HEK293 (cell line): ENCODE measurements around the gene OAF.
A peak's percentile ranks its signal among the peaks of the same experiment; 100 is the strongest.

ENCODE experiments used
- KLF8 ChIP-seq: fragments of 450-650 bp; formaldehyde crosslinking; IDR thresholded peaks from 2 replicates; pipeline ENCODE4 v1.5.1; 2016; ENCODE audit warnings: missing biosample characterization, missing genetic modification characterization
- OVOL3 ChIP-seq: fragments of 450-650 bp; formaldehyde crosslinking; IDR thresholded peaks from 2 replicates; pipeline ENCODE4 v1.5.1; 2016; ENCODE audit warnings: missing biosample characterization, missing genetic modification characterization
- REPIN1 ChIP-seq: fragments of 450-650 bp; formaldehyde crosslinking; IDR thresholded peaks from 2 replicates; pipeline ENCODE4 v1.5.1; 2017; ENCODE audit warnings: missing biosample characterization, missing genetic modification characterization, low read depth
- SCRT2 ChIP-seq: fragments of 450-650 bp; formaldehyde crosslinking; IDR thresholded peaks from 2 replicates; pipeline ENCODE4 v1.5.1; 2016; ENCODE audit warnings: missing biosample characterization, missing genetic modification characterization
- SETDB1 ChIP-seq: IDR thresholded peaks from one replicate; pipeline ENCODE4 v1.6.1; 2017; ENCODE audit warnings: mild to moderate bottlenecking, low read length, moderate library complexity, mixed read lengths; ENCODE audit not compliant: insufficient read length
- ZBTB48 ChIP-seq: fragments of 450-650 bp; formaldehyde crosslinking; IDR thresholded peaks from 2 replicates; pipeline ENCODE4 v1.5.1; 2016; ENCODE audit warnings: missing biosample characterization, missing genetic modification characterization
- ZNF596 ChIP-seq: fragments of 450-650 bp; IDR thresholded peaks from 2 replicates; pipeline ENCODE4 v1.5.0; 2018; ENCODE audit warnings: missing biosample characterization, mild to moderate bottlenecking, missing genetic modification characterization, moderate library complexity
- TF ChIP-seq, protein P1 (sequence below): fragments of 450-650 bp; formaldehyde crosslinking; IDR thresholded peaks from 2 replicates; pipeline ENCODE4 v1.5.1; 2016; ENCODE audit warnings: missing biosample characterization, missing genetic modification characterization
- TF ChIP-seq, protein P2 (sequence below): fragments of 450-650 bp; formaldehyde crosslinking; IDR thresholded peaks from 2 replicates; pipeline ENCODE4 v1.5.1; 2017; ENCODE audit warnings: missing biosample characterization, missing genetic modification characterization
- TF ChIP-seq, protein P3 (sequence below): fragments of 450-650 bp; formaldehyde crosslinking; IDR thresholded peaks from 2 replicates; pipeline ENCODE4 v1.5.1; 2016; ENCODE audit warnings: missing biosample characterization, missing genetic modification characterization
- TF ChIP-seq, protein P4 (sequence below): fragments of 450-650 bp; formaldehyde crosslinking; IDR thresholded peaks from 2 replicates; pipeline ENCODE4 v1.5.1; 2016; ENCODE audit warnings: missing biosample characterization, missing genetic modification characterization, low read depth
- TF ChIP-seq, protein P5 (sequence below): fragments of 450-650 bp; formaldehyde crosslinking; IDR thresholded peaks from 2 replicates; pipeline ENCODE4 v1.5.1; 2017; ENCODE audit warnings: missing biosample characterization, mild to moderate bottlenecking, missing genetic modification characterization, moderate library complexity
- TF ChIP-seq, protein P6 (sequence below): fragments of 450-650 bp; formaldehyde crosslinking; optimal IDR thresholded peaks from 2 replicates; pipeline ENCODE3; 2016; ENCODE audit warnings: missing biosample characterization, mild to moderate bottlenecking, missing genetic modification characterization
- TF ChIP-seq, protein P7 (sequence below): fragments of 450-650 bp; formaldehyde crosslinking; IDR thresholded peaks from 2 replicates; pipeline ENCODE4 v1.5.1; 2016; ENCODE audit warnings: missing biosample characterization, missing genetic modification characterization, borderline replicate concordance
- TF ChIP-seq, protein P8 (sequence below): fragments of 450-650 bp; formaldehyde crosslinking; IDR thresholded peaks from 2 replicates; pipeline ENCODE4 v1.5.1; 2017; ENCODE audit warnings: missing biosample characterization, missing genetic modification characterization
- TF ChIP-seq, protein P9 (sequence below): fragments of 450-650 bp; formaldehyde crosslinking; IDR thresholded peaks from 2 replicates; pipeline ENCODE4 v1.5.1; 2016; ENCODE audit warnings: missing biosample characterization, missing genetic modification characterization
- TF ChIP-seq, protein P10 (sequence below): sonication (generic); formaldehyde crosslinking; IDR thresholded peaks from 2 replicates; pipeline ENCODE4 v1.8.1; 2022; ENCODE audit warnings: mild to moderate bottlenecking, moderate library complexity, missing genetic modification reagents

The OAF gene

DNA sequence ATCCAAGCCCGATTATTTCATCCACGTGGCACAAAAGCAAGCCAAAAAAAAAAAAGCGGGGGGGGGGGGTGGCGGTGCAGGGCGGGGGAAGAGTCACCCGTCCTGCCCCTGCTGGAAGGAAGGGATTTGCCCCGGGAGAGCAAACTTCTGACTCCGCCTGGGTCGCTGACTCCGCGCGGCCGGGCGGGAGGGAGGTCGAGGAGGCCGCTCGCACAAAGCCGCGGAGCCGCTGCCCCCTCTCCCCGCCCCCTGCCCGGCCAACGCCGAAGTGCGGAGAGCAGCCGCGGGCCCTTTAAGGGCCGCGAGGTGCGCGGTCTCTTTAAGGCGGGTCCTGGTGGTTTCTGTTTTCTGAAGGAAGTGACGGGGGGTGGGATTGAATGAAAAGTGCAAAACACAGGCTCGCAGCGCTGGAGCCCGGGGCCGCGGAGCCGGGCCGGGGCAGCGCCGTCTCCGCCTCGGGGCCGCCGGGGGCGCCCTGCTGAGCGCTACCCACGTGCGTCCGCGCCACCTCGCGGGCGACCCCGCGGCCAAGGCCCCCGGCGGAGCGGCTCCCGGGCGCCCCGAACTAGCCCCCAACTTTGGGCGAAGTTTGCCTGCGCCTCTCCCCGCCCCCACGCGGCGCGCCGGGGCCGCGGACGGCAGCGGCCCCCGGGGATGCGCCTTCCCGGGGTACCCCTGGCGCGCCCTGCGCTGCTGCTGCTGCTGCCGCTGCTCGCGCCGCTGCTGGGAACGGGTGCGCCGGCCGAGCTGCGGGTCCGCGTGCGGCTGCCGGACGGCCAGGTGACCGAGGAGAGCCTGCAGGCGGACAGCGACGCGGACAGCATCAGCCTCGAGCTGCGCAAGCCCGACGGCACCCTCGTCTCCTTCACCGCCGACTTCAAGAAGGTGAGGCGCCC lies at the start of gene OAF (continued):
- TF ChIP-seq, protein P1, sequence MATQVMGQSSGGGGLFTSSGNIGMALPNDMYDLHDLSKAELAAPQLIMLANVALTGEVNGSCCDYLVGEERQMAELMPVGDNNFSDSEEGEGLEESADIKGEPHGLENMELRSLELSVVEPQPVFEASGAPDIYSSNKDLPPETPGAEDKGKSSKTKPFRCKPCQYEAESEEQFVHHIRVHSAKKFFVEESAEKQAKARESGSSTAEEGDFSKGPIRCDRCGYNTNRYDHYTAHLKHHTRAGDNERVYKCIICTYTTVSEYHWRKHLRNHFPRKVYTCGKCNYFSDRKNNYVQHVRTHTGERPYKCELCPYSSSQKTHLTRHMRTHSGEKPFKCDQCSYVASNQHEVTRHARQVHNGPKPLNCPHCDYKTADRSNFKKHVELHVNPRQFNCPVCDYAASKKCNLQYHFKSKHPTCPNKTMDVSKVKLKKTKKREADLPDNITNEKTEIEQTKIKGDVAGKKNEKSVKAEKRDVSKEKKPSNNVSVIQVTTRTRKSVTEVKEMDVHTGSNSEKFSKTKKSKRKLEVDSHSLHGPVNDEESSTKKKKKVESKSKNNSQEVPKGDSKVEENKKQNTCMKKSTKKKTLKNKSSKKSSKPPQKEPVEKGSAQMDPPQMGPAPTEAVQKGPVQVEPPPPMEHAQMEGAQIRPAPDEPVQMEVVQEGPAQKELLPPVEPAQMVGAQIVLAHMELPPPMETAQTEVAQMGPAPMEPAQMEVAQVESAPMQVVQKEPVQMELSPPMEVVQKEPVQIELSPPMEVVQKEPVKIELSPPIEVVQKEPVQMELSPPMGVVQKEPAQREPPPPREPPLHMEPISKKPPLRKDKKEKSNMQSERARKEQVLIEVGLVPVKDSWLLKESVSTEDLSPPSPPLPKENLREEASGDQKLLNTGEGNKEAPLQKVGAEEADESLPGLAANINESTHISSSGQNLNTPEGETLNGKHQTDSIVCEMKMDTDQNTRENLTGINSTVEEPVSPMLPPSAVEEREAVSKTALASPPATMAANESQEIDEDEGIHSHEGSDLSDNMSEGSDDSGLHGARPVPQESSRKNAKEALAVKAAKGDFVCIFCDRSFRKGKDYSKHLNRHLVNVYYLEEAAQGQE (tag by site-specific recombination): peak; percentile 78
- TF ChIP-seq, protein P2, sequence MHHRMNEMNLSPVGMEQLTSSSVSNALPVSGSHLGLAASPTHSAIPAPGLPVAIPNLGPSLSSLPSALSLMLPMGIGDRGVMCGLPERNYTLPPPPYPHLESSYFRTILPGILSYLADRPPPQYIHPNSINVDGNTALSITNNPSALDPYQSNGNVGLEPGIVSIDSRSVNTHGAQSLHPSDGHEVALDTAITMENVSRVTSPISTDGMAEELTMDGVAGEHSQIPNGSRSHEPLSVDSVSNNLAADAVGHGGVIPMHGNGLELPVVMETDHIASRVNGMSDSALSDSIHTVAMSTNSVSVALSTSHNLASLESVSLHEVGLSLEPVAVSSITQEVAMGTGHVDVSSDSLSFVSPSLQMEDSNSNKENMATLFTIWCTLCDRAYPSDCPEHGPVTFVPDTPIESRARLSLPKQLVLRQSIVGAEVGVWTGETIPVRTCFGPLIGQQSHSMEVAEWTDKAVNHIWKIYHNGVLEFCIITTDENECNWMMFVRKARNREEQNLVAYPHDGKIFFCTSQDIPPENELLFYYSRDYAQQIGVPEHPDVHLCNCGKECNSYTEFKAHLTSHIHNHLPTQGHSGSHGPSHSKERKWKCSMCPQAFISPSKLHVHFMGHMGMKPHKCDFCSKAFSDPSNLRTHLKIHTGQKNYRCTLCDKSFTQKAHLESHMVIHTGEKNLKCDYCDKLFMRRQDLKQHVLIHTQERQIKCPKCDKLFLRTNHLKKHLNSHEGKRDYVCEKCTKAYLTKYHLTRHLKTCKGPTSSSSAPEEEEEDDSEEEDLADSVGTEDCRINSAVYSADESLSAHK (tag by site-specific recombination): 0 out of 2 replicates have a peak, but pooled peaks have one; percentile 41
- TF ChIP-seq, protein P3, sequence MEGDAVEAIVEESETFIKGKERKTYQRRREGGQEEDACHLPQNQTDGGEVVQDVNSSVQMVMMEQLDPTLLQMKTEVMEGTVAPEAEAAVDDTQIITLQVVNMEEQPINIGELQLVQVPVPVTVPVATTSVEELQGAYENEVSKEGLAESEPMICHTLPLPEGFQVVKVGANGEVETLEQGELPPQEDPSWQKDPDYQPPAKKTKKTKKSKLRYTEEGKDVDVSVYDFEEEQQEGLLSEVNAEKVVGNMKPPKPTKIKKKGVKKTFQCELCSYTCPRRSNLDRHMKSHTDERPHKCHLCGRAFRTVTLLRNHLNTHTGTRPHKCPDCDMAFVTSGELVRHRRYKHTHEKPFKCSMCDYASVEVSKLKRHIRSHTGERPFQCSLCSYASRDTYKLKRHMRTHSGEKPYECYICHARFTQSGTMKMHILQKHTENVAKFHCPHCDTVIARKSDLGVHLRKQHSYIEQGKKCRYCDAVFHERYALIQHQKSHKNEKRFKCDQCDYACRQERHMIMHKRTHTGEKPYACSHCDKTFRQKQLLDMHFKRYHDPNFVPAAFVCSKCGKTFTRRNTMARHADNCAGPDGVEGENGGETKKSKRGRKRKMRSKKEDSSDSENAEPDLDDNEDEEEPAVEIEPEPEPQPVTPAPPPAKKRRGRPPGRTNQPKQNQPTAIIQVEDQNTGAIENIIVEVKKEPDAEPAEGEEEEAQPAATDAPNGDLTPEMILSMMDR (tag by site-specific recombination): no peak
- TF ChIP-seq SETDB1: no peak
- TF ChIP-seq ZNF596 (tag by site-specific recombination): no peak
- no peak for TF ChIP-seq SCRT2
- TF ChIP-seq, protein P4, sequence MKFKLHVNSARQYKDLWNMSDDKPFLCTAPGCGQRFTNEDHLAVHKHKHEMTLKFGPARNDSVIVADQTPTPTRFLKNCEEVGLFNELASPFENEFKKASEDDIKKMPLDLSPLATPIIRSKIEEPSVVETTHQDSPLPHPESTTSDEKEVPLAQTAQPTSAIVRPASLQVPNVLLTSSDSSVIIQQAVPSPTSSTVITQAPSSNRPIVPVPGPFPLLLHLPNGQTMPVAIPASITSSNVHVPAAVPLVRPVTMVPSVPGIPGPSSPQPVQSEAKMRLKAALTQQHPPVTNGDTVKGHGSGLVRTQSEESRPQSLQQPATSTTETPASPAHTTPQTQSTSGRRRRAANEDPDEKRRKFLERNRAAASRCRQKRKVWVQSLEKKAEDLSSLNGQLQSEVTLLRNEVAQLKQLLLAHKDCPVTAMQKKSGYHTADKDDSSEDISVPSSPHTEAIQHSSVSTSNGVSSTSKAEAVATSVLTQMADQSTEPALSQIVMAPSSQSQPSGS: no peak
- TF ChIP-seq, protein P5, sequence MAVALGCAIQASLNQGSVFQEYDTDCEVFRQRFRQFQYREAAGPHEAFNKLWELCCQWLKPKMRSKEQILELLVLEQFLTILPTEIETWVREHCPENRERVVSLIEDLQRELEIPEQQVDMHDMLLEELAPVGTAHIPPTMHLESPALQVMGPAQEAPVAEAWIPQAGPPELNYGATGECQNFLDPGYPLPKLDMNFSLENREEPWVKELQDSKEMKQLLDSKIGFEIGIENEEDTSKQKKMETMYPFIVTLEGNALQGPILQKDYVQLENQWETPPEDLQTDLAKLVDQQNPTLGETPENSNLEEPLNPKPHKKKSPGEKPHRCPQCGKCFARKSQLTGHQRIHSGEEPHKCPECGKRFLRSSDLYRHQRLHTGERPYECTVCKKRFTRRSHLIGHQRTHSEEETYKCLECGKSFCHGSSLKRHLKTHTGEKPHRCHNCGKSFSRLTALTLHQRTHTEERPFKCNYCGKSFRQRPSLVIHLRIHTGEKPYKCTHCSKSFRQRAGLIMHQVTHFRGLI: no peak
- TF ChIP-seq, protein P6, sequence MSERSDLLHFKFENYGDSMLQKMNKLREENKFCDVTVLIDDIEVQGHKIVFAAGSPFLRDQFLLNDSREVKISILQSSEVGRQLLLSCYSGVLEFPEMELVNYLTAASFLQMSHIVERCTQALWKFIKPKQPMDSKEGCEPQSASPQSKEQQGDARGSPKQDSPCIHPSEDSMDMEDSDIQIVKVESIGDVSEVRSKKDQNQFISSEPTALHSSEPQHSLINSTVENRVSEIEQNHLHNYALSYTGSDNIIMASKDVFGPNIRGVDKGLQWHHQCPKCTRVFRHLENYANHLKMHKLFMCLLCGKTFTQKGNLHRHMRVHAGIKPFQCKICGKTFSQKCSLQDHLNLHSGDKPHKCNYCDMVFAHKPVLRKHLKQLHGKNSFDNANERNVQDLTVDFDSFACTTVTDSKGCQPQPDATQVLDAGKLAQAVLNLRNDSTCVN (tag by site-specific recombination): peak; percentile 70
- TF ChIP-seq, protein P7, sequence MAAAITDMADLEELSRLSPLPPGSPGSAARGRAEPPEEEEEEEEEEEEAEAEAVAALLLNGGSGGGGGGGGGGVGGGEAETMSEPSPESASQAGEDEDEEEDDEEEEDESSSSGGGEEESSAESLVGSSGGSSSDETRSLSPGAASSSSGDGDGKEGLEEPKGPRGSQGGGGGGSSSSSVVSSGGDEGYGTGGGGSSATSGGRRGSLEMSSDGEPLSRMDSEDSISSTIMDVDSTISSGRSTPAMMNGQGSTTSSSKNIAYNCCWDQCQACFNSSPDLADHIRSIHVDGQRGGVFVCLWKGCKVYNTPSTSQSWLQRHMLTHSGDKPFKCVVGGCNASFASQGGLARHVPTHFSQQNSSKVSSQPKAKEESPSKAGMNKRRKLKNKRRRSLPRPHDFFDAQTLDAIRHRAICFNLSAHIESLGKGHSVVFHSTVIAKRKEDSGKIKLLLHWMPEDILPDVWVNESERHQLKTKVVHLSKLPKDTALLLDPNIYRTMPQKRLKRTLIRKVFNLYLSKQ (tag by site-specific recombination): no peak
- TF ChIP-seq, protein P8, sequence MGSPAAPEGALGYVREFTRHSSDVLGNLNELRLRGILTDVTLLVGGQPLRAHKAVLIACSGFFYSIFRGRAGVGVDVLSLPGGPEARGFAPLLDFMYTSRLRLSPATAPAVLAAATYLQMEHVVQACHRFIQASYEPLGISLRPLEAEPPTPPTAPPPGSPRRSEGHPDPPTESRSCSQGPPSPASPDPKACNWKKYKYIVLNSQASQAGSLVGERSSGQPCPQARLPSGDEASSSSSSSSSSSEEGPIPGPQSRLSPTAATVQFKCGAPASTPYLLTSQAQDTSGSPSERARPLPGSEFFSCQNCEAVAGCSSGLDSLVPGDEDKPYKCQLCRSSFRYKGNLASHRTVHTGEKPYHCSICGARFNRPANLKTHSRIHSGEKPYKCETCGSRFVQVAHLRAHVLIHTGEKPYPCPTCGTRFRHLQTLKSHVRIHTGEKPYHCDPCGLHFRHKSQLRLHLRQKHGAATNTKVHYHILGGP (tag by site-specific recombination): no peak
- TF ChIP-seq, protein P9, sequence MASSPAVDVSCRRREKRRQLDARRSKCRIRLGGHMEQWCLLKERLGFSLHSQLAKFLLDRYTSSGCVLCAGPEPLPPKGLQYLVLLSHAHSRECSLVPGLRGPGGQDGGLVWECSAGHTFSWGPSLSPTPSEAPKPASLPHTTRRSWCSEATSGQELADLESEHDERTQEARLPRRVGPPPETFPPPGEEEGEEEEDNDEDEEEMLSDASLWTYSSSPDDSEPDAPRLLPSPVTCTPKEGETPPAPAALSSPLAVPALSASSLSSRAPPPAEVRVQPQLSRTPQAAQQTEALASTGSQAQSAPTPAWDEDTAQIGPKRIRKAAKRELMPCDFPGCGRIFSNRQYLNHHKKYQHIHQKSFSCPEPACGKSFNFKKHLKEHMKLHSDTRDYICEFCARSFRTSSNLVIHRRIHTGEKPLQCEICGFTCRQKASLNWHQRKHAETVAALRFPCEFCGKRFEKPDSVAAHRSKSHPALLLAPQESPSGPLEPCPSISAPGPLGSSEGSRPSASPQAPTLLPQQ (tag by site-specific recombination): no peak
- no peak for TF ChIP-seq OVOL3 (tag by site-specific recombination)
- TF ChIP-seq REPIN1 (tag by site-specific recombination): no peak
- TF ChIP-seq ZBTB48 (tag by site-specific recombination): no peak
- TF ChIP-seq, protein P10, sequence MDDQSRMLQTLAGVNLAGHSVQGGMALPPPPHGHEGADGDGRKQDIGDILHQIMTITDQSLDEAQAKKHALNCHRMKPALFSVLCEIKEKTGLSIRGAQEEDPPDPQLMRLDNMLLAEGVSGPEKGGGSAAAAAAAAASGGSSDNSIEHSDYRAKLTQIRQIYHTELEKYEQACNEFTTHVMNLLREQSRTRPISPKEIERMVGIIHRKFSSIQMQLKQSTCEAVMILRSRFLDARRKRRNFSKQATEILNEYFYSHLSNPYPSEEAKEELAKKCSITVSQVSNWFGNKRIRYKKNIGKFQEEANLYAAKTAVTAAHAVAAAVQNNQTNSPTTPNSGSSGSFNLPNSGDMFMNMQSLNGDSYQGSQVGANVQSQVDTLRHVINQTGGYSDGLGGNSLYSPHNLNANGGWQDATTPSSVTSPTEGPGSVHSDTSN: no peak
- TF ChIP-seq KLF8 (tag by site-specific recombination): no peak
